ENCODE measurements around the gene CDKAL1. TPM values are rescaled to one million over a fixed set of nuclear protein-coding genes. Genes with fewer than 3 reads are reported as not detected.

The CDKAL1 gene
- total RNA-seq, 1 donor from 2014 or later: 9.1 TPM

DNA sequence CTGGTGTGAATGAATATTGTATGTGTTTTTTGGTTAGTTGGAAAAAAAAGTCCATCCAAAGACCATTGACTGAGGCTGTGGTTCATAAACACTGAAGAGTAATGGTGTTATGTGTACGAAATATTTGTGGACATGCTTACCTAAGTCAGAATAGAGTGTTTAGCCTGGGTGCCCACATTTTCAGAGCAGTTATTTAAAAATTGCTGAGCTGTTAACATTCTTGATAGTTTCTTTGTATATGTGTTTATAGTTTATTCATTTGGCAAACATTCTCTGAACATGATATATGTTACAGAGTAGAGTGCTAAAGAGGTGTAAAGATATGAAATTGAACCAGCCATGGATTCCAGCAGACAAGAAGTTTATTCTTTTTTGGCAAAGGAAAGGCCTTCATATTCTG lies 20.6 kb downstream of the CDKAL1 start:
- no peaks in the 10 kb centered on the region for H3K27me3 ChIP-seq (ENCODE audit: low read depth)
- TF ChIP-seq, protein P1, sequence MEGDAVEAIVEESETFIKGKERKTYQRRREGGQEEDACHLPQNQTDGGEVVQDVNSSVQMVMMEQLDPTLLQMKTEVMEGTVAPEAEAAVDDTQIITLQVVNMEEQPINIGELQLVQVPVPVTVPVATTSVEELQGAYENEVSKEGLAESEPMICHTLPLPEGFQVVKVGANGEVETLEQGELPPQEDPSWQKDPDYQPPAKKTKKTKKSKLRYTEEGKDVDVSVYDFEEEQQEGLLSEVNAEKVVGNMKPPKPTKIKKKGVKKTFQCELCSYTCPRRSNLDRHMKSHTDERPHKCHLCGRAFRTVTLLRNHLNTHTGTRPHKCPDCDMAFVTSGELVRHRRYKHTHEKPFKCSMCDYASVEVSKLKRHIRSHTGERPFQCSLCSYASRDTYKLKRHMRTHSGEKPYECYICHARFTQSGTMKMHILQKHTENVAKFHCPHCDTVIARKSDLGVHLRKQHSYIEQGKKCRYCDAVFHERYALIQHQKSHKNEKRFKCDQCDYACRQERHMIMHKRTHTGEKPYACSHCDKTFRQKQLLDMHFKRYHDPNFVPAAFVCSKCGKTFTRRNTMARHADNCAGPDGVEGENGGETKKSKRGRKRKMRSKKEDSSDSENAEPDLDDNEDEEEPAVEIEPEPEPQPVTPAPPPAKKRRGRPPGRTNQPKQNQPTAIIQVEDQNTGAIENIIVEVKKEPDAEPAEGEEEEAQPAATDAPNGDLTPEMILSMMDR (IDR thresholded peaks at IDR 0.05; ENCODE audit: borderline replicate concordance): no peak
- no peak overlapping the region for H3K4me3 ChIP-seq
- peaks cover 33% of the 10 kb centered on the region for H3K36me3 ChIP-seq
- intact Hi-C loops (cut with micrococcal nuclease): no loop called here
- H3K9me3 ChIP-seq (replicated peaks): no peaks in the 10 kb centered on the region
- peaks cover 9% of the 10 kb centered on the region for H3K4me1 ChIP-seq
- no peak overlapping the region for H3K27ac ChIP-seq (replicated peaks)
- no peak for DNase-seq

DNA sequence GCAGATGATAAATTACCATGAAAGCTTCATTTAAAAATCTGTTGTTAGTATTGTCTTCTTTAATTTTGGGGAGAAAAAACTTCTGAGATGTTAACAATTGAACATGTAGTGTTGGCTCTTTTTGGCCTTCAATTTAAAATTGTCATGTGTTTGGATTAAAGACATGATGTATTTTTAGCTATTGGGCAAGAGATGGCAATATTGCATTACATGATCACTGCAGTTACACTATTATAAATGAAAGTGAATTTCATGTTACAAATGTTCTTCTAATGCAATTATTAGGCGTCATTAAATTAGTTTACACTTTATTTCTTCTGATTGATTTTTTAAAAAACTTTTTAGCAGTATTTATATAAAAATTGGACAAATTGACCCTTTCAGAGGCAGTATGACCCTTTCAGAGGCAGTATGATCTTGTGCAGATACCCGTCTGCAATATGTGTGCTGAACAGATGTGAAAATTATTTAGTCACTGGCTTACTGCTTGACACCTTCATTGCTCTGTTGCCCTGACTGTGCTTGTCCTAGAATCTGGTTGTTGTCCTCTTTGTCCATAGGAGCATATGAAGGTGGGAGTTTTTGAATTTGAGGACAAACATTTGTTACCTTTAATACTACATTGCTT lies 25.8 kb downstream of the CDKAL1 start:
- Histone ChIP-seq H3K4me1 (peaks cover 8% of the 10 kb centered on the region), H3K36me3 (no peaks in the 10 kb centered on the region), H3K27me3 (ENCODE audit: low read depth) (no peaks in the 10 kb centered on the region), H3K4me3 (no peak overlapping the region), H3K9me3 (replicated peaks) (no peaks in the 10 kb centered on the region), H3K27ac (replicated peaks) (no peak overlapping the region)
- TF ChIP-seq, protein P1 (IDR thresholded peaks at IDR 0.05; ENCODE audit: borderline replicate concordance): peak; percentile 11
- intact Hi-C loops (cut with micrococcal nuclease): loop anchor here (5.0 kb wide), 1 partner anchor 1032 kb away; the partner anchor contains the start of gene SOX4
- DNase-seq: no peak

DNA sequence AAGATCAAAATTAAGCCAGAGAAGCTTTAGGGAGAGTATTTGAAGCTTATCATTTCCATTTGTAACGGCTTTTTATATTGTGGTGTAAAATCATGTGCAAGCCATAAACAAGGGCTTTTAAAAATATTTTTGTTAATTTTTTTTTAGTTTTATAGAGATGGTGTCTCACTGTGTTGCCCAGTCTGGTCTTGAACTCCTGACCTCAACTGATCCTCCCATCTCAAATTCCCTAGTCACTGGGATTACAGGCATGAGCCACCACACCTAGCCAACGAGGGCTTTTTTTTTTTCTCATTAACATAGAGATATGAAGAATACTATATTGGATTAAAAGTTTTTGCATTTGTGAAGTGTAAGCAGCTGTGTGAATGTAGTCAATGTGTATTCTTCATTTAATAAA lies 29.1 kb downstream of the CDKAL1 start:
- Histone ChIP-seq H3K27me3 (ENCODE audit: low read depth) (no peaks in the 10 kb centered on the region), H3K27ac (replicated peaks) (no peak overlapping the region), H3K36me3 (no peaks in the 10 kb centered on the region), H3K4me3 (no peak overlapping the region), H3K4me1 (peaks cover 8% of the 10 kb centered on the region), H3K9me3 (replicated peaks) (no peaks in the 10 kb centered on the region)
- TF ChIP-seq, protein P1 (IDR thresholded peaks at IDR 0.05; ENCODE audit: borderline replicate concordance): no peak
- no peak for DNase-seq
- intact Hi-C loops (cut with micrococcal nuclease): loop anchor here (5.0 kb wide), 1 partner anchor 1029 kb away; the partner anchor contains the start of gene SOX4

DNA sequence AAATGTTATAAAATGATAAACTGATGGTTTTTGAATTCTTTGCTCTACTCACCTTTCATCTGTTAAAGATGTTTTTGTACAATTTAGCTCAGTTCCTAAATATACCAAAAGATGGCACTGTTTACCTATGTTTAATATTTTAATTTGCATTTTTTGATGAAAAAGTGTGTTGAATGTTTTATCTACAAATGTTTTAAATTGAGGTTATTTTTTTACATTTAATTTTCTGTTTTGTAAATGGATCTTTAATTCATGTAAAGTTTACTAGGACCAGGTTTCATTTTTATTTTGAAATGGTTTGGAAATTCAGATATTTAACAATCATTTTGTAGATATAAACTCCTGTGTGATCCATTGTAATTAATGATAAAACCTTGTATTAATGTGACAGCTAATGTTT lies 30.0 kb downstream of the CDKAL1 start:
- Histone ChIP-seq H3K4me3 (no peak overlapping the region), H3K36me3 (no peaks in the 10 kb centered on the region), H3K27ac (replicated peaks) (no peak overlapping the region), H3K4me1 (peaks cover 8% of the 10 kb centered on the region), H3K9me3 (replicated peaks) (no peaks in the 10 kb centered on the region), H3K27me3 (ENCODE audit: low read depth) (no peaks in the 10 kb centered on the region)
- intact Hi-C loops (cut with micrococcal nuclease): loop anchor here (5.0 kb wide), 1 partner anchor 1028 kb away; the partner anchor contains the start of gene SOX4
- no peak for DNase-seq
- TF ChIP-seq, protein P1 (IDR thresholded peaks at IDR 0.05; ENCODE audit: borderline replicate concordance): peak; percentile 79

DNA sequence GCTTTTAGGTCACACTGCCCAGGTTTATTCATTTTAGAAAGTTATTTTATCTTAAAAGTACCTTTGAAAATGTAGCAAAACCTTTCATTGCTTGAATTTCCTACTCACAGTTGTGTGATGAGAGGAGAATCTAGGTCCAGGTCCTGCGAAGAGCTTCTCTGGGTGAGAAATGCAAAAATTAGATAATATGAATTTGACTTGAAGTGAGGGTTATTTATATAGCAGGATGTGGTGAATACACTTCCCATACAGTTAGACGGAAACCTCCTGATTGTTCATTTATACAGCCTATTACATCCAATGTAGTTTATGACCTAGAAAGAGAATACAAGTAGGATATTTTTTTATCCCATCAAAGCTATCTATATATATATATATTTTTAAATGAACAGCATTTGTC lies 30.5 kb downstream of the CDKAL1 start:
- Histone ChIP-seq H3K9me3 (replicated peaks) (no peaks in the 10 kb centered on the region), H3K4me3 (no peak overlapping the region), H3K36me3 (no peaks in the 10 kb centered on the region), H3K27ac (replicated peaks) (no peak overlapping the region), H3K27me3 (ENCODE audit: low read depth) (no peaks in the 10 kb centered on the region), H3K4me1 (peaks cover 6% of the 10 kb centered on the region)
- intact Hi-C loops (cut with micrococcal nuclease): loop anchor here (5.0 kb wide), 1 partner anchor 1028 kb away; the partner anchor contains the start of gene SOX4
- TF ChIP-seq, protein P1 (IDR thresholded peaks at IDR 0.05; ENCODE audit: borderline replicate concordance): no peak
- no peak for DNase-seq
